Measurements from ENCODE around the gene HOXD3. TPM values are rescaled to one million over a fixed set of nuclear protein-coding genes. Genes with fewer than 3 reads are reported as not detected.

The HOXD3 gene
- polyA plus RNA-seq, 1 of the 3 experiments (the other 2 are of a cell fraction): 0.81 TPM

DNA sequence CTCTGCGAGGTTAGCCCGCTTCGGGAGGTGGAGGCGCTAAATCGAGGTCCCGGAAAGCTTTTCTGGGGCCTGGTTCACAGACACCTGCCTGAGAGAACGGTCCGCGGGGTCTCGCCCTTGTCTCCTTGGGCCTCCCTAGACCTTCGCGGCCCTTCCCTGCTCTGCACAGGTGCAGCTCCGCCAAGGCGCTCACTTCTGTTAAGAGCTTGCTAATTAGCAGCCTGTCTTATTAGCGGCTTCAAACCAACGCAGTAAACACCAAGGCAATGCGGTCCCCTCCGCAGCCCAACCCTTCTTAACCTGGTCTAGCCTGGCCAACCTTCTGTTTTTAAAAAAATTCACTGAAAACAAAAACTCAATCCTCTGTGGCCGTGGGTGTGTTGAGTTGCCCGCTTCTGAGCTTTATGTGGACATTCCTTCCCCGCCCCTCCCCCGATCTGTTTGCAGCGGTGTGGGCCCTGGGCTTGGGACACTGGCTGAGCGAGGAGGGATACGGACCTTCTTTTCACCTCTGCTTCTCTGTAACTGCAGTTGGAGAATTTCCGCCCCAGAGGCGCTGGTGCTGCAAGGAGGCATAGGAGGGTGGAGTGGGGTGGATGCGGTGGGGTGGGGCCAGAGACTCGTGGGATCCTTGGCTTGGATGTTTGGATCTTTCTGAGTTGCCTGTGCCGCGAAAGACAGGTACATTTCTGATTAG lies 9.2 kb upstream of the HOXD3 start:
- Histone ChIP-seq H3K9ac (no peak overlapping the region), H3K4me2 (no peak overlapping the region), H2AFZ (ENCODE audit: low read depth) (no peak overlapping the region), H3K9me3 (no peaks in the 10 kb centered on the region), H3K79me2 (ENCODE audit: insufficient read depth) (peaks cover 4% of the 10 kb centered on the region; the same call in 1 of the 2 replicates), H4K20me1 (ENCODE audit: insufficient read depth) (no peaks in the 10 kb centered on the region), H3K27ac (ENCODE audit: low read depth in 2 of 2, low read length in 1 of 2) (no peak overlapping the region; a peak in 1 of 4 replicates), H3F3A (replicated peaks; ENCODE audit: insufficient read depth) (no peaks in the 10 kb centered on the region), H3K4me1 (ENCODE audit: control insufficient read depth in 1 of 2, insufficient read depth in 2 of 2, low read depth in 1 of 2, low read length in 1 of 2) (peaks cover 0 to 8% of the 10 kb centered on the region in 2 experiments; a peak in 1 of 4 replicates), H3K27me3 (ENCODE audit: insufficient read depth) (no peaks in the 10 kb centered on the region), H3K9me2 (no peaks in the 10 kb centered on the region), H3K4me3 (ENCODE audit: low read depth in 2 of 2, low read length in 1 of 2) (no peak overlapping the region), H3K36me3 (replicated peaks in 1 of 2; ENCODE audit: control insufficient read depth in 1 of 2, insufficient read depth in 2 of 2, low read length in 1 of 2) (peaks cover 0 to 6% of the 10 kb centered on the region in 2 experiments)
- POLR2A ChIA-PET: no interaction called here
- 95% methylated on average over 28 of the region's 31 CpGs for WGBS (ENCODE audit: low lambda C conversion rate)
- TF ChIP-seq RCOR1 (IDR thresholded peaks at IDR 0.05; ENCODE audit: low read length) (no peak), RFX5 (IDR thresholded peaks at IDR 0.05; ENCODE audit: low read length) (no peak)
- no peak for DNase-seq
- CTCF ChIA-PET: interaction anchor here (0.9 to 4.4 kb wide), 5 partner anchors 8 to 503 kb away, joined by 3 to 24 read pairs (median 4); no protein-coding TSS in a partner anchor

DNA sequence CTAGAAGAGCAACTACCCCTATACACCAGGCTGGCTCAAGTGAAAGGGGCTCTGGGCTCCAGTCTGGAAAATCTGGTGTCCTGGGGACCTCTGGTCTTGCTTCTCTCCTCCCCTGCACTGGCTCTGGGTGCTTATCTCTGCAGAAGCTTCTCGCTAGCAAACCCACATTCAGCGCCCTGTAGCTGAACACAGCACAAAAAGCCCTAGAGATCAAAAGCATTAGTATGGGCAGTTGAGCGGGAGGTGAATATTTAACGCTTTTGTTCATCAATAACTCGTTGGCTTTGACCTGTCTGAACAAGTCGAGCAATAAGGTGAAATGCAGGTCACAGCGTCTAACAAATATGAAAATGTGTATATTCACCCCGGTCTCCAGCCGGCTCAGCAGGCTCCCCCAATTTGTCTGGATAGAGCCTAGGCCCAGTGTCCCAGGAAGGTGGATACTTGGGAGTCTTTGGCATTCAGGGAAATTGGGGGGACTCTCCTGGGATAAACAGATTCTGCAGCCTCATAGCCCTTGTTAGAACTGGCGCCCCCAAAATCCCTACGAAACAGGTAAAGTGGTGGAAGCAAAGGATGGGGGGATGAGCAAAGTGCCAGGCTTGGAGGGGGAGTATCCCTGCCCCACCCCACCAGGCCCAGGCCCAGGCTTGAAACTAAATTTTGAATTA lies 8.2 kb upstream of the HOXD3 start:
- no peak overlapping the region; a peak in 1 of 4 replicates for H3K27ac ChIP-seq (ENCODE audit: low read depth in 2 of 2, low read length in 1 of 2)
- peaks cover 0 to 8% of the 10 kb centered on the region in 2 experiments; a peak in 1 of 4 replicates for H3K4me1 ChIP-seq (ENCODE audit: control insufficient read depth in 1 of 2, insufficient read depth in 2 of 2, low read depth in 1 of 2, low read length in 1 of 2)
- H3K9me3 ChIP-seq: no peaks in the 10 kb centered on the region
- no peaks in the 10 kb centered on the region for H3F3A ChIP-seq (replicated peaks; ENCODE audit: insufficient read depth)
- no peaks in the 10 kb centered on the region for H3K9me2 ChIP-seq
- TF ChIP-seq ELF1 (IDR thresholded peaks at IDR 0.05) (no peak), FOXJ3 (CRISPR knock-in tag; IDR thresholded peaks at IDR 0.05) (no peak), TAF1 (IDR thresholded peaks at IDR 0.05; ENCODE audit: borderline replicate concordance, low read depth, low read length) (no peak), EP300 (IDR thresholded peaks at IDR 0.05; ENCODE audit: borderline replicate concordance in 1 of 2, low read depth in 1 of 2, low read length in 1 of 2) (no peak), SMC3 (IDR thresholded peaks at IDR 0.05; ENCODE audit: low read depth, low read length) (no peak), TCF12 (IDR thresholded peaks at IDR 0.05) (no peak), FOSL2 (IDR thresholded peaks at IDR 0.05; ENCODE audit: borderline replicate concordance, low read depth) (no peak), PBX3 (IDR thresholded peaks at IDR 0.05) (no peak), CTCF (IDR thresholded peaks at IDR 0.05) (no peak), GATA2 (CRISPR knock-in tag; IDR thresholded peaks at IDR 0.05) (no peak), EZH2phosphoT487 (IDR thresholded peaks at IDR 0.05; ENCODE audit: borderline replicate concordance, low read depth) (no peak), RCOR1 (IDR thresholded peaks at IDR 0.05; ENCODE audit: low read length) (no peak), JUND (IDR thresholded peaks at IDR 0.05) (no peak), RXRA (IDR thresholded peaks at IDR 0.05; ENCODE audit: borderline replicate concordance, low read depth) (no peak), NFIC (IDR thresholded peaks at IDR 0.05; ENCODE audit: borderline replicate concordance) (no peak), RFX5 (IDR thresholded peaks at IDR 0.05; ENCODE audit: low read length) (no peak)
- TF ChIP-seq, protein P1, sequence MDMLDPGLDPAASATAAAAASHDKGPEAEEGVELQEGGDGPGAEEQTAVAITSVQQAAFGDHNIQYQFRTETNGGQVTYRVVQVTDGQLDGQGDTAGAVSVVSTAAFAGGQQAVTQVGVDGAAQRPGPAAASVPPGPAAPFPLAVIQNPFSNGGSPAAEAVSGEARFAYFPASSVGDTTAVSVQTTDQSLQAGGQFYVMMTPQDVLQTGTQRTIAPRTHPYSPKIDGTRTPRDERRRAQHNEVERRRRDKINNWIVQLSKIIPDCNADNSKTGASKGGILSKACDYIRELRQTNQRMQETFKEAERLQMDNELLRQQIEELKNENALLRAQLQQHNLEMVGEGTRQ (IDR thresholded peaks at IDR 0.05; ENCODE audit: borderline replicate concordance, low read depth, low read length): no peak
- TF ChIP-seq, protein P2, sequence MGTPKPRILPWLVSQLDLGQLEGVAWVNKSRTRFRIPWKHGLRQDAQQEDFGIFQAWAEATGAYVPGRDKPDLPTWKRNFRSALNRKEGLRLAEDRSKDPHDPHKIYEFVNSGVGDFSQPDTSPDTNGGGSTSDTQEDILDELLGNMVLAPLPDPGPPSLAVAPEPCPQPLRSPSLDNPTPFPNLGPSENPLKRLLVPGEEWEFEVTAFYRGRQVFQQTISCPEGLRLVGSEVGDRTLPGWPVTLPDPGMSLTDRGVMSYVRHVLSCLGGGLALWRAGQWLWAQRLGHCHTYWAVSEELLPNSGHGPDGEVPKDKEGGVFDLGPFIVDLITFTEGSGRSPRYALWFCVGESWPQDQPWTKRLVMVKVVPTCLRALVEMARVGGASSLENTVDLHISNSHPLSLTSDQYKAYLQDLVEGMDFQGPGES (IDR thresholded peaks at IDR 0.05; ENCODE audit: low read depth, low read length): no peak
- H3K4me2 ChIP-seq: no peak overlapping the region
- peaks cover 0 to 14% of the 10 kb centered on the region in 2 experiments for H3K36me3 ChIP-seq (replicated peaks in 1 of 2; ENCODE audit: control insufficient read depth in 1 of 2, insufficient read depth in 2 of 2, low read length in 1 of 2)
- no peak overlapping the region for H3K9ac ChIP-seq
- no peaks in the 10 kb centered on the region for H3K27me3 ChIP-seq (ENCODE audit: insufficient read depth)
- H3K79me2 ChIP-seq (ENCODE audit: insufficient read depth): peaks cover 4% of the 10 kb centered on the region; the same call in 1 of the 2 replicates
- ChIA-PET CTCF (interaction anchor here (1.0 to 4.4 kb wide), 2 partner anchors 9 to 502 kb away, joined by 3 to 24 read pairs; no protein-coding TSS in a partner anchor), POLR2A (no interaction called here)
- H2AFZ ChIP-seq (ENCODE audit: low read depth): no peak overlapping the region
- no peak overlapping the region for H3K4me3 ChIP-seq (ENCODE audit: low read depth in 2 of 2, low read length in 1 of 2)
- no peaks in the 10 kb centered on the region for H4K20me1 ChIP-seq (ENCODE audit: insufficient read depth)
- WGBS (ENCODE audit: low lambda C conversion rate): 92% methylated on average over 11 of the region's 11 CpGs
- DNase-seq: no peak
